ENCODE results near the gene CLEC19A. TPM values are rescaled to one million over a fixed set of nuclear protein-coding genes. Genes with fewer than 3 reads are reported as not detected.

The CLEC19A gene
- total and polyA plus RNA-seq, 2 donors (not counting 3 experiments of a cell fraction or from before 2014, with no cell fraction given): not detected

DNA sequence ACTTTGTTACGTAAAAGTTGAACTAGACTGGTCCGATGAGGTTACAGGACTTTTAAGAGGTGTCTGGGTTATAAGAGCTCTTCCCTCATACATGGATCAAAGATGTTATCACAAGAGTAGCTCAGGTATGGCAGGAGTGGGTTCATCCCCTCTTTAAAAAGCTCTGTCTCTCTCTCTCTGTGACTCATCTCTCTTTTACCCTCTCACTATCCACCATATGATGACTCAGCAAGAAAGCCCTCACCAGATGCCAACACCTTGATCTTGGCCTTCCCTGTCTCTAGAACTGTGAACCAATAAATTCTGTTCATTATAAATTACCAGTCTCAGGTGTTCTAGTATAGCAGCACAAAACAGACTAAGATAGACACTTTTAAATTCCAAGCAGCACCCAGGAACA lies 1.9 kb upstream of the CLEC19A start:
- H3K27me3 ChIP-seq (ENCODE audit: control insufficient read depth in 2 of 2, insufficient read depth in 2 of 2, low read length in 2 of 2): no peaks in the 10 kb centered on the region
- no peaks in the 10 kb centered on the region for H3K36me3 ChIP-seq (ENCODE audit: control insufficient read depth in 2 of 2, extremely low read depth in 1 of 2, insufficient read depth in 2 of 2, low read length in 2 of 2)
- H3K27ac ChIP-seq (ENCODE audit: insufficient read depth, low read depth, low read length): no peak overlapping the region
- no TSS peak for BruUV-seq (replicated peaks)
- no peaks in the 10 kb centered on the region for H3K4me1 ChIP-seq (ENCODE audit: control insufficient read depth, extremely low read depth, insufficient read depth, low read length)
- H3K9me3 ChIP-seq (replicated peaks; ENCODE audit: control insufficient read depth, insufficient read depth, low read length): no peaks in the 10 kb centered on the region
- TF ChIP-seq, protein P1, sequence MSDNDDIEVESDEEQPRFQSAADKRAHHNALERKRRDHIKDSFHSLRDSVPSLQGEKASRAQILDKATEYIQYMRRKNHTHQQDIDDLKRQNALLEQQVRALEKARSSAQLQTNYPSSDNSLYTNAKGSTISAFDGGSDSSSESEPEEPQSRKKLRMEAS (IDR thresholded peaks at IDR 0.05; ENCODE audit: insufficient read depth, insufficient read length): no peak
- TF ChIP-seq FOS (IDR thresholded peaks at IDR 0.05; ENCODE audit: borderline replicate concordance, insufficient read depth, low read length): no peak
- no peak for TF ChIP-seq JUN (IDR thresholded peaks at IDR 0.05; ENCODE audit: borderline replicate concordance, insufficient read depth, insufficient read length, low read depth)
- TF ChIP-seq, protein P2, sequence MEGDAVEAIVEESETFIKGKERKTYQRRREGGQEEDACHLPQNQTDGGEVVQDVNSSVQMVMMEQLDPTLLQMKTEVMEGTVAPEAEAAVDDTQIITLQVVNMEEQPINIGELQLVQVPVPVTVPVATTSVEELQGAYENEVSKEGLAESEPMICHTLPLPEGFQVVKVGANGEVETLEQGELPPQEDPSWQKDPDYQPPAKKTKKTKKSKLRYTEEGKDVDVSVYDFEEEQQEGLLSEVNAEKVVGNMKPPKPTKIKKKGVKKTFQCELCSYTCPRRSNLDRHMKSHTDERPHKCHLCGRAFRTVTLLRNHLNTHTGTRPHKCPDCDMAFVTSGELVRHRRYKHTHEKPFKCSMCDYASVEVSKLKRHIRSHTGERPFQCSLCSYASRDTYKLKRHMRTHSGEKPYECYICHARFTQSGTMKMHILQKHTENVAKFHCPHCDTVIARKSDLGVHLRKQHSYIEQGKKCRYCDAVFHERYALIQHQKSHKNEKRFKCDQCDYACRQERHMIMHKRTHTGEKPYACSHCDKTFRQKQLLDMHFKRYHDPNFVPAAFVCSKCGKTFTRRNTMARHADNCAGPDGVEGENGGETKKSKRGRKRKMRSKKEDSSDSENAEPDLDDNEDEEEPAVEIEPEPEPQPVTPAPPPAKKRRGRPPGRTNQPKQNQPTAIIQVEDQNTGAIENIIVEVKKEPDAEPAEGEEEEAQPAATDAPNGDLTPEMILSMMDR (IDR thresholded peaks at IDR 0.05; ENCODE audit: extremely low read depth in 1 of 2, insufficient read depth in 1 of 2, low read depth in 1 of 2, low read length in 2 of 2): no peak
- TF ChIP-seq EZH2 (IDR thresholded peaks at IDR 0.05; ENCODE audit: borderline replicate concordance, low read depth, low read length, severe bottlenecking): no peak
- TF ChIP-seq GATA2 (IDR thresholded peaks at IDR 0.05; ENCODE audit: insufficient read depth, insufficient read length, low read depth, low read length): no peak
- TF ChIP-seq POLR2A (IDR thresholded peaks at IDR 0.05; ENCODE audit: low read depth, low read length): no peak
- TF ChIP-seq POLR2AphosphoS5 (IDR thresholded peaks at IDR 0.05; ENCODE audit: insufficient read depth, low read depth, low read length): no peak
- no peak for TF ChIP-seq MYC (IDR thresholded peaks at IDR 0.05; ENCODE audit: low read depth, low read length)
- H3K9me1 ChIP-seq (replicated peaks; ENCODE audit: control insufficient read depth, extremely low read depth, insufficient read depth, low read length): no peaks in the 10 kb centered on the region
- ChIA-PET POLR2A (no interaction called here), CTCF (no interaction called here)
- intact Hi-C loops (cut with micrococcal nuclease): no loop called here
- H3K4me2 ChIP-seq (ENCODE audit: insufficient read depth, low read length): no peak overlapping the region
- no peak overlapping the region for H2AFZ ChIP-seq (ENCODE audit: low read depth, low read length)
- H3K4me3 ChIP-seq (replicated peaks in 1 of 3; ENCODE audit: insufficient read depth in 1 of 3, low read depth in 1 of 3, low read length in 3 of 3): no peak overlapping the region
- no peaks in the 10 kb centered on the region for H4K20me1 ChIP-seq (replicated peaks; ENCODE audit: control insufficient read depth, extremely low read depth, insufficient read depth, low read length)
- no peak for DNase-seq (ENCODE audit: low read depth, low spot score)
- H3K79me2 ChIP-seq (ENCODE audit: control insufficient read depth, insufficient read depth, low read length): no peaks in the 10 kb centered on the region
- no peak for FAIRE-seq
- dilution Hi-C loops (cut with MboI; ENCODE audit: extremely low pct_ligation_motif_present, low sequenced_read_pairs): no loop called here
- H3K9ac ChIP-seq (replicated peaks; ENCODE audit: extremely low read depth, insufficient read depth, low read length): no peak overlapping the region

All from endothelial cell of umbilical vein (primary cell).